ENCODE results near the gene LYAR. TPM values are rescaled to one million over a fixed set of nuclear protein-coding genes. Genes with fewer than 3 reads are reported as not detected.
A peak's percentile ranks its signal among the peaks of the same experiment; 100 is the strongest.

The LYAR gene
- total RNA-seq = 10 to 100 TPM; 21.0 to 46.3 (median 31.7) TPM
- total RNA-seq (2013) = 71.0 TPM
- total RNA-seq = 21.4 to 204 (median 44.9) reads per million in 29 experiments

- peak within 1 kb of the TSS; percentile 78 to 86 for H3K27ac Mint-ChIP-seq
- H3K4me1 Mint-ChIP-seq = peaks cover 63 to 73% (median 68%) of the 10 kb centered on the region in 3 donors
- peak within 1 kb of the TSS; percentile 92 to 98 (median 96) for H3K4me3 Mint-ChIP-seq
- no peaks in the 10 kb centered on the region for H3K27me3 Mint-ChIP-seq
- H3K4me1 ChIP-seq (ENCODE audit: control insufficient read depth in 1 of 2, extremely low read depth in 1 of 2, insufficient read depth in 2 of 2, low read length in 2 of 2) = peaks cover 12 to 42% of the 10 kb centered on the region in 2 experiments
- H3K9me3 ChIP-seq = no peaks in the 10 kb centered on the region
- peak within 1 kb of the TSS; percentile 27 for H3K27ac ChIP-seq (ENCODE audit: low read length)
- H3K4me3 ChIP-seq (ENCODE audit: control insufficient read depth in 1 of 2, extremely low read depth in 1 of 2, low read length in 1 of 2) = peak within 1 kb of the TSS; percentile 61 to 92
- peaks cover 20% of the 10 kb centered on the region for H3K36me3 Mint-ChIP-seq
- H3K27me3 ChIP-seq (replicated peaks in 1 of 2; ENCODE audit: control insufficient read depth in 2 of 2, extremely low read depth in 1 of 2, insufficient read depth in 2 of 2, low read length in 1 of 2) = no peaks in the 10 kb centered on the region
- ChIA-PET CTCF (interaction anchor here in 1 of 2 donors (1.7 kb wide), 1 partner anchor 30 kb away, joined by 5 read pairs; no protein-coding TSS in a partner anchor), POLR2A (no interaction called here)
- under 1% methylated on average over 74 of the region's 77 CpGs for WGBS (ENCODE audit: insufficient coverage)
- H3K36me3 ChIP-seq (ENCODE audit: control insufficient read depth in 2 of 2, extremely low read depth in 1 of 2, insufficient read depth in 1 of 2, low read length in 1 of 2) = peaks cover 5 to 23% of the 10 kb centered on the region in 2 donors
- DNase-seq (peak; percentile 90 to 99 (median 95)), ATAC-seq (replicated peaks in 1 of 4) (peak; percentile 96 to 97 (median 96))
- H3K9me3 Mint-ChIP-seq = no peaks in the 10 kb centered on the region
Measured at GRCh38 chr4:4289941-4290850, at the start of gene LYAR, which contains the start of gene ZBTB49. LYAR (minus strand) TSS chr4:4290154; CDS start chr4:4283742, 6,412 bp downstream. ZBTB49 (plus strand) TSS chr4:4290251; CDS start chr4:4299946, 9,695 bp downstream.

GRCh38 chr4:4339504-4340085, 49.6 kb upstream of the LYAR start:
- Histone ChIP-seq H3K4me3 (ENCODE audit: control insufficient read depth in 1 of 2, extremely low read depth in 1 of 2, low read length in 1 of 2) (no peak overlapping the region), H3K27me3 (replicated peaks in 1 of 2; ENCODE audit: control insufficient read depth in 2 of 2, extremely low read depth in 1 of 2, insufficient read depth in 2 of 2, low read length in 1 of 2) (no peaks in the 10 kb centered on the region), H3K9me3 (no peaks in the 10 kb centered on the region), H3K36me3 (ENCODE audit: control insufficient read depth in 2 of 2, extremely low read depth in 1 of 2, insufficient read depth in 1 of 2, low read length in 1 of 2) (no peaks in the 10 kb centered on the region), H3K27ac (ENCODE audit: low read length) (no peak overlapping the region), H3K4me1 (ENCODE audit: control insufficient read depth in 1 of 2, extremely low read depth in 1 of 2, insufficient read depth in 2 of 2, low read length in 2 of 2) (peaks cover 0 to 6% of the 10 kb centered on the region in 2 experiments)
- H3K27ac Mint-ChIP-seq = no peak overlapping the region
- no peak overlapping the region for H3K4me3 Mint-ChIP-seq
- H3K36me3 Mint-ChIP-seq = no peaks in the 10 kb centered on the region
- ChIA-PET CTCF (interaction anchor here in 1 of 2 donors (0.9 kb wide), 1 partner anchor 79 kb away, joined by 3 read pairs; no protein-coding TSS in a partner anchor), POLR2A (no interaction called here)
- no peaks in the 10 kb centered on the region for H3K27me3 Mint-ChIP-seq
- ATAC-seq (replicated peaks in 1 of 4) (no peak), DNase-seq (no peak)
- 93% methylated on average over 10 of the region's 21 CpGs for WGBS (ENCODE audit: insufficient coverage)
- H3K9me3 Mint-ChIP-seq = no peaks in the 10 kb centered on the region
- H3K4me1 Mint-ChIP-seq = peaks cover 7 to 14% (median 7%) of the 10 kb centered on the region in 3 donors

GRCh38 chr4:4338210-4339001, 48.5 kb upstream of the LYAR start:
- Histone ChIP-seq H3K9me3 (no peaks in the 10 kb centered on the region), H3K4me3 (ENCODE audit: control insufficient read depth in 1 of 2, extremely low read depth in 1 of 2, low read length in 1 of 2) (no peak overlapping the region), H3K27me3 (replicated peaks in 1 of 2; ENCODE audit: control insufficient read depth in 2 of 2, extremely low read depth in 1 of 2, insufficient read depth in 2 of 2, low read length in 1 of 2) (no peaks in the 10 kb centered on the region), H3K4me1 (ENCODE audit: control insufficient read depth in 1 of 2, extremely low read depth in 1 of 2, insufficient read depth in 2 of 2, low read length in 2 of 2) (peaks cover 0 to 6% of the 10 kb centered on the region in 2 experiments), H3K36me3 (ENCODE audit: control insufficient read depth in 2 of 2, extremely low read depth in 1 of 2, insufficient read depth in 1 of 2, low read length in 1 of 2) (no peaks in the 10 kb centered on the region), H3K27ac (ENCODE audit: low read length) (no peak overlapping the region)
- H3K4me3 Mint-ChIP-seq = no peak overlapping the region
- DNase-seq (no peak), ATAC-seq (replicated peaks in 1 of 4) (no peak)
- POLR2A ChIA-PET = no interaction called here
- no peak overlapping the region for H3K27ac Mint-ChIP-seq
- no peaks in the 10 kb centered on the region for H3K9me3 Mint-ChIP-seq
- no peaks in the 10 kb centered on the region for H3K36me3 Mint-ChIP-seq
- H3K4me1 Mint-ChIP-seq = peaks cover 8 to 14% (median 13%) of the 10 kb centered on the region in 3 donors
- no peaks in the 10 kb centered on the region for H3K27me3 Mint-ChIP-seq
- CTCF ChIA-PET = interaction anchor here (0.6 to 0.9 kb wide), 4 partner anchors 72 to 1921 kb away, joined by 3 to 8 read pairs (median 3); no protein-coding TSS in a partner anchor
- 90% methylated on average over 2 of the region's 11 CpGs for WGBS (ENCODE audit: insufficient coverage)

GRCh38 chr4:4334798-4335520, 45.0 kb upstream of the LYAR start:
- ATAC-seq (replicated peaks in 1 of 4) (peak; percentile 84 to 97 (median 94)), DNase-seq (peak; percentile 50 to 83 (median 68))
- ChIA-PET POLR2A (interaction anchor here (0.6 kb wide), 2 partner anchors 83 to 492 kb away, joined by 3 to 5 read pairs; no protein-coding TSS in a partner anchor), CTCF (interaction anchor here in 1 of 2 donors (2.5 to 3.3 kb wide), 2 partner anchors 75 to 84 kb away, joined by 14 read pairs; no protein-coding TSS in a partner anchor)
- H3K4me3 Mint-ChIP-seq = no peak overlapping the region
- H3K36me3 Mint-ChIP-seq = no peaks in the 10 kb centered on the region
- WGBS (ENCODE audit: insufficient coverage) = 43% methylated on average over 7 of the region's 21 CpGs
- H3K9me3 ChIP-seq = no peaks in the 10 kb centered on the region
- H3K9me3 Mint-ChIP-seq = no peaks in the 10 kb centered on the region
- no peak overlapping the region for H3K27ac ChIP-seq (ENCODE audit: low read length)
- peaks cover 0 to 6% of the 10 kb centered on the region in 2 experiments for H3K4me1 ChIP-seq (ENCODE audit: control insufficient read depth in 1 of 2, extremely low read depth in 1 of 2, insufficient read depth in 2 of 2, low read length in 2 of 2)
- H3K27me3 ChIP-seq (replicated peaks in 1 of 2; ENCODE audit: control insufficient read depth in 2 of 2, extremely low read depth in 1 of 2, insufficient read depth in 2 of 2, low read length in 1 of 2) = no peaks in the 10 kb centered on the region
- no peaks in the 10 kb centered on the region for H3K36me3 ChIP-seq (ENCODE audit: control insufficient read depth in 2 of 2, extremely low read depth in 1 of 2, insufficient read depth in 1 of 2, low read length in 1 of 2)
- H3K4me3 ChIP-seq (ENCODE audit: control insufficient read depth in 1 of 2, extremely low read depth in 1 of 2, low read length in 1 of 2) = no peak overlapping the region
- peaks cover 8 to 13% (median 8%) of the 10 kb centered on the region in 3 donors for H3K4me1 Mint-ChIP-seq
- no peak overlapping the region for H3K27ac Mint-ChIP-seq
- no peaks in the 10 kb centered on the region for H3K27me3 Mint-ChIP-seq

GRCh38 chr4:4333265-4333706, 43.3 kb upstream of the LYAR start:
- Histone ChIP-seq H3K4me3 (ENCODE audit: control insufficient read depth in 1 of 2, extremely low read depth in 1 of 2, low read length in 1 of 2) (no peak overlapping the region), H3K9me3 (no peaks in the 10 kb centered on the region), H3K27me3 (replicated peaks in 1 of 2; ENCODE audit: control insufficient read depth in 2 of 2, extremely low read depth in 1 of 2, insufficient read depth in 2 of 2, low read length in 1 of 2) (no peaks in the 10 kb centered on the region), H3K27ac (ENCODE audit: low read length) (no peak overlapping the region), H3K36me3 (ENCODE audit: control insufficient read depth in 2 of 2, extremely low read depth in 1 of 2, insufficient read depth in 1 of 2, low read length in 1 of 2) (no peaks in the 10 kb centered on the region), H3K4me1 (ENCODE audit: control insufficient read depth in 1 of 2, extremely low read depth in 1 of 2, insufficient read depth in 2 of 2, low read length in 2 of 2) (peaks cover 0 to 6% of the 10 kb centered on the region in 2 experiments)
- Mint-ChIP-seq H3K27me3 (no peaks in the 10 kb centered on the region), H3K27ac (no peak overlapping the region), H3K9me3 (no peaks in the 10 kb centered on the region), H3K4me3 (no peak overlapping the region), H3K36me3 (no peaks in the 10 kb centered on the region), H3K4me1 (peaks cover 8 to 13% (median 8%) of the 10 kb centered on the region in 3 donors)
- ChIA-PET POLR2A (no interaction called here), CTCF (interaction anchor here in 1 of 2 donors (1.0 to 2.0 kb wide), 3 partner anchors 73 to 85 kb away, joined by 3 to 6 read pairs (median 5); partner anchors contain the start of gene TMEM128)
- 66% methylated on average over 10 of the region's 11 CpGs for WGBS (ENCODE audit: insufficient coverage)
- no peak for ATAC-seq (replicated peaks in 1 of 4)
- DNase-seq = no peak
